ENCODE data around the gene COPB1. TPM values are rescaled to one million over a fixed set of nuclear protein-coding genes. Genes with fewer than 3 reads are reported as not detected.

The COPB1 gene
- total RNA-seq, 4 donors from 2014 or later: 46.4 to 59.1 (median 52.4) TPM

DNA sequence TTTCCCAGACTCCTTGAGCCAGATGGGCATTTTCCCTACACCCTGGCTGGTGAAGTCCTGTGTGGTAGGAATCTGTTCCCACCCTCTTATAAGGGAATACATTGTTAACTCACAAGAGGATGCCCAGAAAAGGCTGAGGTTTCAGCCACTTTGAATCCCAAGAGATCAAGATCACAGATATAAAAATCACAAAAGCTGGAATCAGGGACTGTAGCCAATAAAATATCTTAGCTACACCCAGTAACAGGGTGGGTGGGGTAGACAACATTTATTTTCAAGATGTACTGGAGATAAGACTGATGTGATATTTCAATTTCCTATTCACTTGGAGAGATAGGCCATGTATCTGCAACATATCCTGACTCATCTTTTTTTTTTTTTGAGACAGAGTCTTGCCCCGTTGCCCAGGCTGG is 50.3 kb downstream of the COPB1 start:
- in situ Hi-C loops (cut with MboI; ENCODE audit: low sequenced_read_pairs in 4 of 4) (no loop called here), intact Hi-C loops (cut with DNase I; ENCODE audit: low total_unique reads) (no loop called here)
- Histone ChIP-seq H3K27me3 (no peaks in the 10 kb centered on the region), H3K36me3 (no peaks in the 10 kb centered on the region), H3K27ac (no peak overlapping the region), H3K9me3 (no peaks in the 10 kb centered on the region), H3K4me1 (no peaks in the 10 kb centered on the region), H3K4me3 (no peak overlapping the region)
- no peak for ATAC-seq
- TF ChIP-seq, protein P1, sequence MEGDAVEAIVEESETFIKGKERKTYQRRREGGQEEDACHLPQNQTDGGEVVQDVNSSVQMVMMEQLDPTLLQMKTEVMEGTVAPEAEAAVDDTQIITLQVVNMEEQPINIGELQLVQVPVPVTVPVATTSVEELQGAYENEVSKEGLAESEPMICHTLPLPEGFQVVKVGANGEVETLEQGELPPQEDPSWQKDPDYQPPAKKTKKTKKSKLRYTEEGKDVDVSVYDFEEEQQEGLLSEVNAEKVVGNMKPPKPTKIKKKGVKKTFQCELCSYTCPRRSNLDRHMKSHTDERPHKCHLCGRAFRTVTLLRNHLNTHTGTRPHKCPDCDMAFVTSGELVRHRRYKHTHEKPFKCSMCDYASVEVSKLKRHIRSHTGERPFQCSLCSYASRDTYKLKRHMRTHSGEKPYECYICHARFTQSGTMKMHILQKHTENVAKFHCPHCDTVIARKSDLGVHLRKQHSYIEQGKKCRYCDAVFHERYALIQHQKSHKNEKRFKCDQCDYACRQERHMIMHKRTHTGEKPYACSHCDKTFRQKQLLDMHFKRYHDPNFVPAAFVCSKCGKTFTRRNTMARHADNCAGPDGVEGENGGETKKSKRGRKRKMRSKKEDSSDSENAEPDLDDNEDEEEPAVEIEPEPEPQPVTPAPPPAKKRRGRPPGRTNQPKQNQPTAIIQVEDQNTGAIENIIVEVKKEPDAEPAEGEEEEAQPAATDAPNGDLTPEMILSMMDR (IDR thresholded peaks at IDR 0.05 in 4 of 5, conservative IDR thresholded peaks at IDR 0.05 in 1 of 5): no peak
- TF ChIP-seq POLR2A (IDR thresholded peaks at IDR 0.05): no peak
- DNase-seq: no peak

DNA sequence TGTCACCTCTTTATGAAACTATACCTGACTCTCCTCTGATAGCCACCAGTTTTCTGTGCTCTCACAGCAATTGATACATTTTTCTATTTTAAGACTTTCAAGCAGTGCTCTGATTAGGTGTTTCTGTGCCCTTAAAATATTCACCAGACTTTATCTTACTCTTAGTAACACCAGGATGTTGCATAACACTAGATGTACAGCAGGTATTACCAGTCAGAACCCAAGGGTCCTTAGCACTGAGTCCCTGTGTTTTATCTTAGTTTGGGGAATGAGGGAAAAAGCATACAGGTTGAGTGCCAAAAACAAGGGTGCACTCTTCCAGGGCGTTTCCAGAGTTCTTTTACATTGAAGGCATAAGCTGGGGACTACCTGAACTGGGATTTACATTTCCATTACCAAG is 51.4 kb downstream of the COPB1 start:
- ATAC-seq (no peak), DNase-seq (no peak)
- TF ChIP-seq POLR2A (IDR thresholded peaks at IDR 0.05): no peak
- TF ChIP-seq, protein P1 (IDR thresholded peaks at IDR 0.05 in 4 of 5, conservative IDR thresholded peaks at IDR 0.05 in 1 of 5): no peak
- intact Hi-C loops (cut with DNase I; ENCODE audit: low total_unique reads) (no loop called here), in situ Hi-C loops (cut with MboI; ENCODE audit: low sequenced_read_pairs in 4 of 4) (no loop called here)
- Histone ChIP-seq H3K4me1 (no peaks in the 10 kb centered on the region), H3K36me3 (no peaks in the 10 kb centered on the region), H3K4me3 (no peak overlapping the region), H3K9me3 (no peaks in the 10 kb centered on the region), H3K27ac (no peak overlapping the region), H3K27me3 (no peaks in the 10 kb centered on the region)

DNA sequence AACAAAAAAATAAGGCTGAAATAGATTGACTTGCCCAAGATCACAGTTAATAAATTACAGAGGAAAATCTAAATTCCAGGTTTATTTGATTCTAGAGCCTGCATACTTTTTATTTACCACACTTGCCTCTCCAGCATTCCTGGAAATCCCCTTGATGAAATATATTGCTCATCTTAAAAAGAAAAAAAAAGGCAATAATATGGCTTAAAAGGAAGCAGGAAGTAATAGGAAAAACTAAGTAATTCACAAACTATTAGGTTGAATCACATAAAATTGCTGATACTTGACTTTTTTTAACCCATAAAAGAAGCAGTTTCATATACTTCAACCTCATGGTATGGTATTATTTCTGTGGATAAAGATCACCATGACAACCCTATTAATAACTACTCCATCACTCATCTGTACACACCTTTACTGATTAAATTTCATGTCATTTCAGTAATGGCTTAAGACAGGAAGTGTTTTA is 52.9 kb downstream of the COPB1 start:
- TF ChIP-seq, protein P1 (IDR thresholded peaks at IDR 0.05 in 4 of 5, conservative IDR thresholded peaks at IDR 0.05 in 1 of 5): no peak
- no peak for TF ChIP-seq POLR2A (IDR thresholded peaks at IDR 0.05)
- Histone ChIP-seq H3K4me1 (no peaks in the 10 kb centered on the region), H3K27ac (no peak overlapping the region), H3K4me3 (no peak overlapping the region), H3K27me3 (no peaks in the 10 kb centered on the region), H3K36me3 (no peaks in the 10 kb centered on the region), H3K9me3 (no peaks in the 10 kb centered on the region)
- in situ Hi-C loops (cut with MboI; ENCODE audit: low sequenced_read_pairs in 4 of 4) (no loop called here), intact Hi-C loops (cut with DNase I; ENCODE audit: low total_unique reads) (no loop called here)
- ATAC-seq (no peak), DNase-seq (no peak)

DNA sequence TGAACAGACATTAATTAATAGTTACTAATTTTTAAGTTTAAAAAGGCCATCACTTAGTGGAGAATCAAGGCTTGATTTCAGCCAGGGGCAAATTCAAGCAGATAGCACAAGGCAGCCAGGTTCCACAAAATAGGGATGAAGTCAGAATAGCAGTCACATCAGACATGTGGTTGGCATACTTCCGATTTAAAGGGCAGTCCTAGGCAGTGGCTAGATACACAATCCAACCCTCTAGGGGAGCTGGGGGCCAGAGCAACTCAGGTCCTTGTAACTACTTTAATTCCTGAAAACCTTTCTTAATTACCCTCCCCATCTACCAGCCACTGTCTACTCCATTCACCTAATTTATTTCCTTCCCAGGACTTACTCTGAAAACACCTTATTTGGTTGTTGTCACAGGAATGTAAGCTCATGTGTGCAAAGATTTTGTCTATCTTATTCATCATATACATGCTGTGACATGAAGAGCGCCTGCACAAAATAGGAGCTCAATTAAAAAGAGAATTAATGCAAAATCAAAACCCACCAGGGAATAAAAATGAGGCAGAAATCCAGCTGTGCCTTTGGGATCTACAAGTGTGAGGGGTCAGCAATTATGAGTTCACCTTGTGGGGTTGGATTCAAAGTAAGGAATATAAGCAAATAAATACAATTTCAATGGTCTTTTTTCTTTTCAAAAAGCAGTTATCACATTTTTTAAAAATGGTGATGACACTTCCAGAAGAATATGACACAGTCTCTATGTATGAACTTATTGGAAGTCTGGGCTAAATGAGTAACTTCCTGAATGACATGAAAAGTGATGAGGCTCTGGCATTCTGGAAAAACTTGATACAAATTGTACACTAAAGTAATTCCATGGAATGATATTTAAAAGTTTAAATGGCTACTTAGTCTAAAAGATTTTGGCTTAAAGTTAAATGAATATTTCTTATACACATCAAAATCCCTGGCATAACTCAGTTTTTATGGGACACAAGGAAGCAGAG is 53.8 kb downstream of the COPB1 start:
- no peaks in the 10 kb centered on the region for H3K36me3 ChIP-seq
- no peak for TF ChIP-seq POLR2A (IDR thresholded peaks at IDR 0.05)
- TF ChIP-seq, protein P1 (IDR thresholded peaks at IDR 0.05 in 4 of 5, conservative IDR thresholded peaks at IDR 0.05 in 1 of 5): no peak
- in situ Hi-C loops (cut with MboI; ENCODE audit: low sequenced_read_pairs in 4 of 4): no loop called here
- H3K27me3 ChIP-seq: no peaks in the 10 kb centered on the region
- H3K9me3 ChIP-seq: no peaks in the 10 kb centered on the region
- H3K4me3 ChIP-seq: no peak overlapping the region
- intact Hi-C loops (cut with DNase I; ENCODE audit: low total_unique reads): no loop called here
- ATAC-seq: no peak
- H3K4me1 ChIP-seq: no peaks in the 10 kb centered on the region
- DNase-seq: no peak
- no peak overlapping the region for H3K27ac ChIP-seq
